Neural progenitor cell (in vitro differentiated cells): ENCODE measurements around the gene GRIK1.

Source experiments
- EZH2phosphoT487 ChIP-seq: fragments of 200-600 bp; sonication (generic); IDR thresholded peaks from 2 replicates; pipeline ENCODE4 v1.6.1; 2017; ENCODE audit warnings: antibody characterized with exemption
- TF ChIP-seq, protein P1 (sequence below): fragments of 200-600 bp; sonication (generic); IDR thresholded peaks from 2 replicates; pipeline ENCODE4 v1.5.1; 2017; ENCODE audit warnings: antibody characterized with exemption, mild to moderate bottlenecking

- TF ChIP-seq EZH2phosphoT487, result no peak
- TF ChIP-seq, protein P1, sequence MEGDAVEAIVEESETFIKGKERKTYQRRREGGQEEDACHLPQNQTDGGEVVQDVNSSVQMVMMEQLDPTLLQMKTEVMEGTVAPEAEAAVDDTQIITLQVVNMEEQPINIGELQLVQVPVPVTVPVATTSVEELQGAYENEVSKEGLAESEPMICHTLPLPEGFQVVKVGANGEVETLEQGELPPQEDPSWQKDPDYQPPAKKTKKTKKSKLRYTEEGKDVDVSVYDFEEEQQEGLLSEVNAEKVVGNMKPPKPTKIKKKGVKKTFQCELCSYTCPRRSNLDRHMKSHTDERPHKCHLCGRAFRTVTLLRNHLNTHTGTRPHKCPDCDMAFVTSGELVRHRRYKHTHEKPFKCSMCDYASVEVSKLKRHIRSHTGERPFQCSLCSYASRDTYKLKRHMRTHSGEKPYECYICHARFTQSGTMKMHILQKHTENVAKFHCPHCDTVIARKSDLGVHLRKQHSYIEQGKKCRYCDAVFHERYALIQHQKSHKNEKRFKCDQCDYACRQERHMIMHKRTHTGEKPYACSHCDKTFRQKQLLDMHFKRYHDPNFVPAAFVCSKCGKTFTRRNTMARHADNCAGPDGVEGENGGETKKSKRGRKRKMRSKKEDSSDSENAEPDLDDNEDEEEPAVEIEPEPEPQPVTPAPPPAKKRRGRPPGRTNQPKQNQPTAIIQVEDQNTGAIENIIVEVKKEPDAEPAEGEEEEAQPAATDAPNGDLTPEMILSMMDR, result no peak
These were observed 301.7 kb downstream of the GRIK1 start for GRCh38 chr21:29638138-29638537.
